Stimulated activated CD8-positive, alpha-beta memory T cell treated with anti-CD3 and anti-CD28 coated beads, Interleukin-12 subunit alpha, Interleukin-12 subunit beta, amount 100 ng/mL, for 24 hours (primary cell): ENCODE measurements around the gene CDH12.

ENCODE experiments used
- DNase-seq: peaks from one replicate; pipeline ENCODE4 v3.0.0-alpha.2; 2020; ENCODE audit errors: extremely low read depth

The CDH12 gene

DNA sequence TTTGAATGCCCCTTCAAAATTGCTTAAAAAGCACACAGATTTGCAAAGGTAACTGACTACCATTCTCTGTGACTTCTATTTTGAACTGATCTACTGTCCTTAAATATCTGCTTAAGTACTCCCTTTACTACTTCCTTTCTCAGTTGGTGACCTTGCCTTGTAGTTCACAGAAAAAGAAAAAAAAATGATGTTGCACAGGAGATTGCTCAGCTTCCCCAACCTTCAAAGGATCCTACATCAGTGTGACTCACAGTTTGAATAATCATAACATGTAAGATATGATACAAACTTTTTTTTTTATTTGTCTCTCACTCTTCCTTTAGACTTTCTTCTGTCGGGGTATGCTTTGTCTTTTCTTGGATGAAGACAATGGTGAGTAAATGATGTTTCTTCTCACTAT lies 1029.6 kb downstream of the CDH12 start:
- DNase-seq: no peak

DNA sequence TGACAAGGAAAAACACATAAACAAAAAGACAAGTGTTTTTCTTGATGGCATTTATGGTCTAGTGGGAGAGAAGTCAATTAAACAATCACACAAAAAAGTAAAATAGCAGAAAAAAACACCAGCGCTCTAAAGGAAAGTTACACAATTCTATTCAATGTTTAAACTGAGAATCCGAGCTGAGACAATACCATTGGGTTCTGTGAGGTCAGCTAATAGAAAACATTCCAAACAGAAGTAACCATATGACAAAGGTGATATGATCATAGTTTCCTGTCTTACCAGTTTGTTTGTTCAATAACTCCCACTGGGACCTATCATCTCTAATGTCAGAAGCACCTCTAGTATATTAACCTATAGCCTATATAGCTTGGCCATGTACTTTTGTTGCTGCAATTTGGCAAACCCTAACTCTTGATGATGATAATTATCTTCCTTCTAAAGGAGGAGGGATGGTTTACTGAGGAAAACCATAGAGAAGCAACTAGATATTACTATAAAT lies 1030.0 kb downstream of the CDH12 start:
- DNase-seq: no peak

DNA sequence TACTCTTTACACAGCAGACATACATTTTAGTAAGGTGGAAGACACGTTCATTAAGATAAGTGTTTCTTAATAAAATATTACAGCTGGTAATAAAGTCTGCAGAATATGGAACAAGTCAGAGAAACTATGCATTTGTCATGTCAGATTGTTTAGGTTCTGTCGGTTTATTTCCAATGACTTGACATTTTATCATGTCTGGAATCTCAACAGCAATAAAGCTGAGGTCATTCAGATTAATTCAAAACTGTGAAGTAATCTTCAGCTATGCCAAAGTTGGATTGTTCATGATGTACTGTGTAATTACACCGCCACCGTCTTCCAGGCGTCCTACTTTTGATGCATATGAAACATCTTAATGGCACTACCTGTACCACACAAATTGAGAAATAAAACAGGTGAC lies 1032.6 kb downstream of the CDH12 start:
- DNase-seq: no peak

DNA sequence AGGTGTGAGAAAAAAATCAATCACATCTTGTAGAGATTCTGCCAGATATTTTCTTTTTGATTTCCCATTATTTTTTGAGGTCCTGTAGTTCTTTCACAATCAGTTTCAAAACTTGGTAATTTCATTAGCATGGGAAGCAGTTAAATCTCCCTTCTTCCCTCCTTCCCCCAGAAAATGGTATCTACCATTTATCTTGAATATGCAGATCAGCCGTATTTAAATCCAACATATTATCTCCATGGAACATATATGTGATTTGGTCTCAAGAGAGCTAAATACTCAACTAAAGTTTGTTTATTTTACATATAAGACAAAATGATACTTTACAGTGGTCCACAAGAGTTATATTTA lies 1034.8 kb downstream of the CDH12 start:
- DNase-seq: no peak

GRCh38 chr5:21817668-21818369 lies 1035.3 kb downstream of the CDH12 start:
- DNase-seq: no peak

DNA sequence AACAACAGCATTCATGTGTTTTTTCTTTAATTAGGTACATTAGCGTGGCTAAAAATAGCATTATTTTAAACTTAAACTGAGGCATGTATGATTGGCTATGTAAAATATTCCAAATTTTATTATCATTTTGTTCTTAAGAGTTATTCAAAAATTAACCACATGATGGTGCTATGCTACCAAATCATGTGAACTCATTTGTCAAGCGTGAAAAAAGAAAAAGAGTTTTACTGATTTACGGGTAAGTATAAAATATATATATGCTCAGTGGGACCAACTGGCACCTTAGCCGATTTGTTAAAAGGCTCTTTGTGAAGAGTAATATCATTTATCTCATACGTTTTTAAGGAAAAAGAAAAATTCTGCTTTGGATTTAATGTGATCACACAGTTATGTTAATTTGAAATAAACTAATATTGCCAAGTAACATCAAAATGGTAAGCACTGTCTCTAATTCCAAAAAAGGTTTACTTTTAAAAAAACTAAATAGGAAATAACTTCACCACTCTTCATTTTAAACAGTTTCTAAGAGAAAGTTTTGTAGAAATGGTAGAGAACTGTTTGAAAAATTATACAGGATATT lies 1042.3 kb downstream of the CDH12 start:
- DNase-seq: no peak

- DNase-seq: no peak
Measured at GRCh38 chr5:21809611-21810010, 1043.5 kb downstream of the CDH12 start.

DNA sequence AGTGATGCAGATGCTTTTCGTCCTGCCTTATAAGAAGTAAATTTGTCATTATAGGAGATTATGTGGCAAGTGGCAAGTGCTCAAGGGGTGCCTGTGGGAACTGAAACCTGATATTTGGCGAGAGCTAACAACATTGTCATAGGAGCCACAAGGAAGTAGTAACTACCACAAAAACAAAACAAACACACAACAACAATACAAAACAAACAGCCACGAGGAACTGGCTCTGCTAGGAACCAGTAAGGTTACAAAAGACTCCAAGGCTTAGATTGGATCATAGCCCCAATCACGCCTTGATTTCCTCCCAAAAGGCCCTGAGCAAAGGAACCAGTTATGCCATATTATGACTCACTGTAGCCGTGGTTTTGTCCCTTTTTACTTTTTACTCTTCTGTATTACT lies 1045.2 kb downstream of the CDH12 start:
- DNase-seq: no peak

DNA sequence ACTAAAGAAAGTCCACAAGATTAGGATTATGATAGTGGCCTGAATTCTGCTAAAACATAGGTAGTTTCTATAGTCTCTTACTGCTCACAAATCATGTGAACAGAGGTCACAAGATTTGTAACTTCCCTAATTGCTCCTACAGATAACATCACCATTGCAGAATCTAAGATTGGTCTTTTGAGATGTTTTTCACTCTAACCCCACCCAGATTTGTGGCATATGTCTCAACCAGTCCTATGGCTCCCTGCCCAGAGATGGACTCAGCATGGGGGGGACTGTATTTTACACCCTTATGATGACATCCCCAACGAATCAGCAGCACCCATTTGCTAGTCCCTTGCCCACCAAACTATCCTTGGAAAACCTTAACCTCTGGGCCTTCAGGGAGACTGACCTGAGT lies 1046.2 kb downstream of the CDH12 start:
- no peak for DNase-seq

GRCh38 chr5:21806271-21806670 lies 1046.9 kb downstream of the CDH12 start:
- no peak for DNase-seq

GRCh38 chr5:21802869-21803490 lies 1050.2 kb downstream of the CDH12 start:
- no peak for DNase-seq

DNA sequence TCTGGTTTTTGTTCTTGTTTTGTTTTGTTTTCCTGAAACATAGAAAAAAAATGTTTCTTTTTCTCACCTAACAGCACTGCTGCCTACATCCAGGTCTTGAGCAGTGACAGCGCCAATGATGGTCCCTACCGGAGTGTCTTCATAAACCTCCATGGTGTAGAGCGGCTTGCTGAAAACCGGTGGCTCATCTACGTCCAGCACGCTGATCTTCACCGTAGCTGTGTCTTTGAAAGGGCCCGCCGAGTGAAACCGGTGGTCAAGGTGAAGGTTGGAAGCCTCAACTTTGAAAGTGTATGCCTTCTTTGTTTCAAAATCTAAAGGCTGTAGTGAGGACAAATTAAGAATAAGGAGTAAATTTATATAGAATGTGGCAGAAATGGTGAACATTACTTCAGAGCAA lies 1051.0 kb downstream of the CDH12 start:
- no peak for DNase-seq

DNA sequence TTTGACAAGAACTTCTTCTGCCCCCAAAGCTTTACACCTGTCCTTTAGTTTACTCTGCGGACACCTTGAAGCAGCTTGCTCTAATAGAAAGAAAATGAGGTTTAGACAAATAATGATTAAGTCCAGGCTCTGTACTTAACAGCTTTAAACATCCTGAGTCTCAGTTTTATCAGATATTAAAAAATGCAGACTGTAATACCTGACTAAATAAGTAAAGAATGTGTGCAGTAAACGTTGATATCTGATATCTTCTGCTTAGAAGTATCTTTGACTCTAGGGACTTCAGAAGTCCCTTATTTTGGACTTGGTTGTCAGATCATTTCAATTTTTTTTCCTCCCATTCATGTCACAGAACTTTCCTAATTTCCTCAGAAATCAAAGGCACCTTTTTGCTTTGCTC lies 1060.4 kb downstream of the CDH12 start:
- no peak for DNase-seq

- DNase-seq: no peak
Measured at GRCh38 chr5:21791304-21791703, 1061.8 kb downstream of the CDH12 start.

GRCh38 chr5:21784487-21784886 lies 1068.7 kb downstream of the CDH12 start:
- DNase-seq: no peak

GRCh38 chr5:21783074-21783679 lies 1070.0 kb downstream of the CDH12 start:
- no peak for DNase-seq

DNA sequence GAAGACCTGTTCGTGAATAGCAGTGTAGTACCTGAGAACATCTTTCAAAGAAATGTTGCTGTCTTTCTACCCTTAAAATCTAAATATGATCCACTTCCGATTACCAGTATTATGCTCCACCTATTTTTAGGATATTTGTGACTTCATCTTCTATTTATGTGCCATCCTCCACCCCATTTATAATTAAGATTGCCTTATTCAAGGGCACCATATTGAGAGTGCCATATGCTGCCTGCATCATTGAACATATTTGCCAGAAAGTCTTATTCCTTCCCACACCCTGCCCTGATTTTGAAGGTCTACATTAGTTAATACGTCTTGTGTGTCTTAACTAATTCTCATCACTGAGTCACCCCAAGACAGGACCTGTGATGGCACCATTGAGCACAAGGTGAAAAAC lies 1076.7 kb downstream of the CDH12 start:
- DNase-seq: no peak

DNA sequence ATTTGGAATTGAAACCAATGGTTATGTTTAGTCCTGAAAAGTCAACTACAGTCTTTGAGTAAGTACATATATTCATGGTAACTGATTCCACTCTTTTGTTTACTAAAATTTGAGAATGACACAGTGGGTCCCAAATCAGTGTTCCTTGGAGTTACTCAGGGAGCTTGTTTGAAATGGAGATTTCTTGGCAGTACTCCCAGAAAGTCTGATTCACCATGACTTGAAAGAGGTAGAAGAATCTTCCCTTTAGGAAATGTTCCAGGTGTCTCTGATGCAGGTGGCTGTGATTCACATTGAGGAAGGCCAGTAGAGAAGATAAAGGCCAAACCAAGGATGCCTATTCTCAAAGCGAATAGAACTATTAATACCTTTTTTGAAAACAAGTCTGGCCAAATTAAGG lies 1078.3 kb downstream of the CDH12 start:
- DNase-seq: no peak

- no peak for DNase-seq
Measured at GRCh38 chr5:21774281-21774680, 1078.9 kb downstream of the CDH12 start.

- DNase-seq: no peak
Measured at GRCh38 chr5:21773456-21773855, 1079.7 kb downstream of the CDH12 start.

DNA sequence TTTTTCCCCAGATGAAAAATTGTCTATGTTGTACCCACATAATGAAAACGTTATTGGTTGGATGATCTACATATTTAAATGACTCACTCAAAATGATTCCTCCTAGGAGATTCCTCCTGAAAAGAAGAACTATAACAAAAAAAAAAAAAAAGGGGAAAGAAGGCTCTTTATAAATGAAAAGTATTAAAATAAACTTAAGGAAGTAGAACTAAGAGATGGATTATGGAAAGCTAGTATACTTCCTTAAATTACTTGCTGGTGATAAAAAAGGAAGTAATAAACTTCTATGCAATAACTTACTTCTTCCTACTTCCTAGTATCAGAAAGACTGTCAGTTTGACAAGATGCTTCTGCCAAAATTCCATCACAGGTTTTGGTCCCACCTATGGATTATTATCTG lies 1087.7 kb downstream of the CDH12 start:
- no peak for DNase-seq

DNA sequence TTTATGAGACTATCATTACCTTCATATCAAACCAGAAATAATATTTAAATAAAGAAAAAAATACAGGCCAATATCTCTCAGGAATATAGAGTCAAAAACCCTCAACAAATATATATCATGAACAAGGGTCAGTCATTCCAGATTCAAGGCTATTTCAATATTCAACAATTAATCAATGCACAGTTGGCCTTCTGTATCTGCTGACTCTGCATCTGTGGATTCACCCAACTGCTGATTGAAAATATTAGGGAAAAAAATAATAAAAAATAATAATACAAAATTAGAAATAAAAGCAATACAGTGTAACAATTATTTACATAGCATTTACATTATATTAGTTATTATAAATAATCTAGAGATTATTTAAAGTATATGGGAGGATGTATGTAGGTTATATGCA lies 1114.0 kb downstream of the CDH12 start:
- no peak for DNase-seq

- DNase-seq: no peak
Measured at GRCh38 chr5:21723500-21723899, 1129.6 kb downstream of the CDH12 start.
